GM23338 (cell line): ENCODE results near the gene GNPDA1. TPM values are rescaled to one million over a fixed set of nuclear protein-coding genes. Genes with fewer than 3 reads are reported as not detected.
A peak's percentile ranks its signal among the peaks of the same experiment; 100 is the strongest.

Source experiments
- ATAC-seq: fragments of 200-7000 bp; cut with Tn5 transposase; 3 replicates; pipeline ENCODE4 v1.9.1; 2020
- DNase-seq: peaks from one replicate; pipeline ENCODE4 v3.0.0-alpha.2; 2015; ENCODE audit warnings: low spot score
- H2AFZ ChIP-seq: fragments of 200-600 bp; sonication (generic); 2 replicates; pipeline ENCODE4 v1.8.0; 2016; ENCODE audit warnings: antibody characterized with exemption, mild to moderate bottlenecking, moderate library complexity
- H3F3A ChIP-seq: fragments of 200-600 bp; sonication (generic); replicated peaks from 2 replicates; pipeline ENCODE4 v1.8.0; 2017; ENCODE audit warnings: antibody characterized with exemption, mixed run types, low read depth
- H3K27ac ChIP-seq: fragments of 200-600 bp; sonication (generic); 2 replicates; pipeline ENCODE4 v1.6.1; 2016; ENCODE audit warnings: low read depth
- H3K27me3 ChIP-seq: fragments of 200-600 bp; sonication (generic); 2 replicates; pipeline ENCODE4 v1.8.0; 2016; ENCODE audit warnings: mild to moderate bottlenecking, mixed run types, moderate library complexity; ENCODE audit not compliant: insufficient read depth
- H3K36me3 ChIP-seq: fragments of 200-600 bp; sonication (generic); 2 replicates; pipeline ENCODE4 v1.8.0; 2016; ENCODE audit warnings: mild to moderate bottlenecking; ENCODE audit not compliant: insufficient read depth
- H3K4me1 ChIP-seq: fragments of 200-600 bp; sonication (generic); 2 replicates; pipeline ENCODE4 v1.8.0; 2016; ENCODE audit warnings: mild to moderate bottlenecking, moderate library complexity; ENCODE audit not compliant: insufficient read depth
- H3K4me2 ChIP-seq: fragments of 200-600 bp; sonication (generic); 2 replicates; pipeline ENCODE4 v1.7.1; 2017; ENCODE audit warnings: mixed run types
- H3K4me3 ChIP-seq: fragments of 200-600 bp; sonication (generic); 2 replicates; pipeline ENCODE4 v1.6.1; 2016; ENCODE audit warnings: mixed run types
- H3K79me2 ChIP-seq: fragments of 200-600 bp; sonication (generic); replicated peaks from 2 replicates; pipeline ENCODE4 v1.8.0; 2017; ENCODE audit warnings: mild to moderate bottlenecking; ENCODE audit not compliant: insufficient read depth
- H3K9me2 ChIP-seq: fragments of 200-600 bp; sonication (generic); 2 replicates; pipeline ENCODE4 v1.8.0; 2017; ENCODE audit not compliant: insufficient read depth
- H4K20me1 ChIP-seq: fragments of 200-600 bp; sonication (generic); replicated peaks from 2 replicates; pipeline ENCODE4 v1.8.0; 2017; ENCODE audit warnings: mild to moderate bottlenecking; ENCODE audit not compliant: insufficient read depth
- H3K27ac Mint-ChIP-seq: 2 replicates; pipeline ENCODE4 v1.8.0; 2020; ENCODE audit warnings: inconsistent platforms, mild to moderate bottlenecking, moderate library complexity, mixed read lengths
- H3K27me3 Mint-ChIP-seq: 3 replicates; pipeline ENCODE4 v1.8.0; 2022; ENCODE audit warnings: low read depth, mild to moderate bottlenecking, moderate library complexity, mixed read lengths, inconsistent platforms; ENCODE audit not compliant: insufficient read depth, poor library complexity
- H3K36me3 Mint-ChIP-seq: 3 replicates; pipeline ENCODE4 v1.8.0; 2021; ENCODE audit warnings: low read depth, mild to moderate bottlenecking, inconsistent platforms, moderate library complexity, mixed read lengths
- H3K4me1 Mint-ChIP-seq: 3 replicates; pipeline ENCODE4 v1.8.0; 2020; ENCODE audit warnings: mild to moderate bottlenecking, inconsistent platforms, mixed read lengths
- H3K4me3 Mint-ChIP-seq: 3 replicates; pipeline ENCODE4 v1.8.0; 2021; ENCODE audit warnings: moderate library complexity, mild to moderate bottlenecking, inconsistent platforms, mixed read lengths
- H3K9me3 Mint-ChIP-seq: 3 replicates; pipeline ENCODE4 v1.8.0; 2020; ENCODE audit warnings: moderate library complexity, mild to moderate bottlenecking, inconsistent platforms, mixed read lengths
- CTCF ChIP-seq, 2 experiments: fragments of 200-600 bp in 1 of 2; sonication (generic) in 1 of 2; conservative IDR thresholded peaks; 2 replicates each; pipeline versions ENCODE4 v1.5.1 to v1.6.1; 2016 to 2017; ENCODE audit warnings: antibody characterized with exemption in 2 of 2, low read depth in 2 of 2, mild to moderate bottlenecking in 2 of 2, moderate library complexity in 1 of 2
- ETS1 ChIP-seq: IDR thresholded peaks from 2 replicates; pipeline ENCODE4 v1.6.1; 2016; ENCODE audit warnings: antibody characterized with exemption
- REST ChIP-seq: IDR thresholded peaks from one replicate; pipeline ENCODE4 v1.6.1; 2018; ENCODE audit warnings: antibody characterized with exemption; ENCODE audit not compliant: unreplicated experiment
- STAT1 ChIP-seq: IDR thresholded peaks from one replicate; pipeline ENCODE4 v1.6.1; 2016; ENCODE audit warnings: antibody characterized with exemption; ENCODE audit not compliant: unreplicated experiment
- ZNF462 ChIP-seq: fragments of 250-450 bp; sonication (Bioruptor Pico); IDR thresholded peaks from 2 replicates; pipeline ENCODE4 v1.5.0; 2020; ENCODE audit warnings: mild to moderate bottlenecking, moderate library complexity
- polyA plus RNA-seq: library from polyadenylated mRNA; unstranded; fragments of >200 nt; fragmentation: Nextera tagmentation; extraction: Ambion mirVana; gene quantifications from 2 replicates; pipeline ENCODE4 v1.2.1, GENCODE V29; 2016
- total RNA-seq: library from RNA; depleted of rRNA; stranded (reverse); fragments of >200 nt; shearing (Covaris generic); gene quantifications from 2 replicates; pipeline ENCODE4 v1.2.3, GENCODE V29; 2014

Gene GNPDA1
- total and polyA plus RNA-seq, 2 experiments from 2014 or later: 47.6 to 117 TPM

- H3K27me3 Mint-ChIP-seq: peaks cover 3% of the 10 kb centered on the region
- peaks cover 37% of the 10 kb centered on the region for H3K4me1 Mint-ChIP-seq
- no peak overlapping the region for H3K4me3 ChIP-seq
- no peak overlapping the region; the same call in 1 of the 2 replicates for H3K27ac Mint-ChIP-seq
- H3K27me3 ChIP-seq: no peaks in the 10 kb centered on the region
- no peaks in the 10 kb centered on the region for H3K9me2 ChIP-seq
- ATAC-seq (peak; percentile 93), DNase-seq (peak; percentile 92)
- H3K36me3 ChIP-seq: no peaks in the 10 kb centered on the region
- peak overlapping the region; percentile 0; the same call in 2 of the 3 replicates for H3K4me3 Mint-ChIP-seq
- peak overlapping the region; percentile 10; the same call in 1 of the 2 replicates for H2AFZ ChIP-seq
- H3K36me3 Mint-ChIP-seq: no peaks in the 10 kb centered on the region
- H3F3A ChIP-seq: no peaks in the 10 kb centered on the region
- H3K79me2 ChIP-seq: no peaks in the 10 kb centered on the region
- TF ChIP-seq ZNF462 (CRISPR knock-in tag) (no peak), STAT1 (no peak), CTCF (conservative IDR thresholded peaks at IDR 0.05; ENCODE audit: low read depth in 2 of 2) (peak; percentile 97 to 99), ETS1 (0 out of 2 replicates have a peak, but pooled peaks have one; percentile 42), REST (no peak)
- peaks cover 16% of the 10 kb centered on the region; the same call in 1 of the 2 replicates for H3K4me1 ChIP-seq
- H4K20me1 ChIP-seq: no peaks in the 10 kb centered on the region
- H3K27ac ChIP-seq: no peak overlapping the region
- no peak overlapping the region for H3K4me2 ChIP-seq
- no peaks in the 10 kb centered on the region for H3K9me3 Mint-ChIP-seq
Measured at GRCh38 chr5:141960449-141961323, 52.1 kb downstream of the GNPDA1 start.
